Upper lobe of right lung (tissue), 1 donor: Measurements from ENCODE around the gene SERPINI1. TPM values are rescaled to one million over a fixed set of nuclear protein-coding genes. Genes with fewer than 3 reads are reported as not detected.

Experiments
- ATAC-seq: fragments of 200-7000 bp; cut with Tn5 transposase; one replicate; pipeline ENCODE4 v1.9.1; 2020; ENCODE audit warnings: mild to moderate bottlenecking, moderate library complexity
- DNase-seq: peaks from one replicate; pipeline ENCODE4 v3.0.0-alpha.2; 2020
- H3K27ac ChIP-seq: fragments of 200-600 bp; one replicate; pipeline ENCODE4 v1.8.0; 2022
- H3K27me3 ChIP-seq: fragments of 200-600 bp; one replicate; pipeline ENCODE4 v1.8.0; 2022; ENCODE audit warnings: mild to moderate bottlenecking
- H3K36me3 ChIP-seq: fragments of 200-600 bp; one replicate; pipeline ENCODE4 v1.8.0; 2022
- H3K4me1 ChIP-seq: fragments of 200-600 bp; one replicate; pipeline ENCODE4 v1.8.0; 2022
- H3K4me3 ChIP-seq: fragments of 200-600 bp; one replicate; pipeline ENCODE4 v1.8.0; 2022; ENCODE audit warnings: mild to moderate bottlenecking
- H3K9me3 ChIP-seq: fragments of 200-600 bp; one replicate; pipeline ENCODE4 v1.8.0; 2022
- CTCF ChIP-seq: fragments of 200-600 bp; IDR thresholded peaks from one replicate; pipeline ENCODE4 v1.8.0; 2022; ENCODE audit warnings: antibody characterized with exemption
- intact Hi-C: fragments of 100-400 bp; cut with DNase I; formaldehyde crosslinking; loops from one replicate; pipeline ENCODE4 v1.11.0; 2022
- total RNA-seq: library from RNA; stranded (reverse); fragmentation: NEBNext Ultra II Directional; extraction: Animal tissue kit (Norgen Biotek cat#: 25700); gene quantifications from one replicate; pipeline ENCODE4 v1.2.1, GENCODE V29; 2021
- donor health status: DM: no; HTN: yes; CAD: no; lungs with severe emphysema.

Gene SERPINI1
- total RNA-seq, 1 donor from 2014 or later, result 7.1 TPM

GRCh38 chr3:167872032-167872431 lies 136.5 kb downstream of the SERPINI1 start:
- intact Hi-C loops, result no loop called here
- Histone ChIP-seq H3K4me3 (no peak overlapping the region), H3K36me3 (no peaks in the 10 kb centered on the region), H3K27me3 (no peaks in the 10 kb centered on the region), H3K9me3 (no peaks in the 10 kb centered on the region), H3K4me1 (no peaks in the 10 kb centered on the region), H3K27ac (no peak overlapping the region)
- no peak for TF ChIP-seq CTCF
- no peak for ATAC-seq
- DNase-seq, result no peak

DNA sequence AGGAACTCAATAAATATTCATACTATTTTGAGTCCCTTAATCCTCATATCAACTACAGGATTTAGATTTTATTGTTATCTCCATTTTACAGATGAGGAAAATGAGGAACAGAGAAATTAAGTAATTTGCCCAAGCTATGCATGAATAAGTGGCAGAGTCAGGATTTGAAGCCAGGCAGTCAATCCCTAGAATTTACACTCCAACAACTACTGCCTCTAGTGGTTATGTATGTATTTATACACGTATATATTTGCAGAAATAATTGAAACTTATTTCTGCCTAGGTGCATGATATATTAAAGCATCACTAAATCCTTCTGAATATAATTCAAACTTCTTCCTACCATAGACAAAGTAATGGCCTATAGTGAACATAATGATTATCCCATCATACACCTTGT lies 137.4 kb downstream of the SERPINI1 start:
- Histone ChIP-seq H3K27ac (no peak overlapping the region), H3K9me3 (no peaks in the 10 kb centered on the region), H3K27me3 (no peaks in the 10 kb centered on the region), H3K4me3 (no peak overlapping the region), H3K4me1 (no peaks in the 10 kb centered on the region), H3K36me3 (no peaks in the 10 kb centered on the region)
- intact Hi-C loops, result no loop called here
- no peak for TF ChIP-seq CTCF
- ATAC-seq, result no peak
- no peak for DNase-seq

GRCh38 chr3:167874671-167875372 lies 139.3 kb downstream of the SERPINI1 start:
- Histone ChIP-seq H3K36me3 (no peaks in the 10 kb centered on the region), H3K27me3 (no peaks in the 10 kb centered on the region), H3K9me3 (no peaks in the 10 kb centered on the region), H3K27ac (no peak overlapping the region), H3K4me1 (no peaks in the 10 kb centered on the region), H3K4me3 (no peak overlapping the region)
- no peak for TF ChIP-seq CTCF
- intact Hi-C loops, result no loop called here
- no peak for DNase-seq
- ATAC-seq, result no peak

Other genes starting within 250 kb of the SERPINI1 start
- 1.2 TPM for gene WDR49, start 81.8 kb upstream of the SERPINI1 start, total RNA-seq
- gene PDCD10, start 829 bp upstream of the SERPINI1 start, total RNA-seq, result 53.2 TPM